Natural killer cell (primary cell): Measurements from ENCODE around the gene PCNA. TPM values are rescaled to one million over a fixed set of nuclear protein-coding genes. Genes with fewer than 3 reads are reported as not detected.
A peak's percentile ranks its signal among the peaks of the same experiment; 100 is the strongest.

Source experiments
- ATAC-seq, 3 donors: fragments of 150-1000 bp in 2 of 3; fragments of 200-7000 bp in 1 of 3; cut with Tn5 transposase; 1 replicate in 1 of 3; 2 replicates in 2 of 3; pipeline ENCODE4 v1.10.0; 2021; ENCODE audit warnings: mild to moderate bottlenecking in 2 of 3, moderate library complexity in 2 of 3
- DNase-seq, 2 donors: peaks; one replicate each; pipeline versions ENCODE4 v3.0.0 to v3.0.0-alpha.2; 2013 to 2021; ENCODE audit warnings: mixed read lengths in 1 of 2
- H3K27ac ChIP-seq: one replicate; pipeline ENCODE4 v1.5.1; 2013; ENCODE audit warnings: mild to moderate bottlenecking, low read length
- H3K27me3 ChIP-seq: one replicate; pipeline ENCODE4 v1.6.1; 2013; ENCODE audit warnings: low read length; ENCODE audit not compliant: control insufficient read depth, insufficient read depth
- H3K36me3 ChIP-seq: one replicate; pipeline ENCODE4 v1.6.1; 2013; ENCODE audit warnings: low read length; ENCODE audit not compliant: control insufficient read depth, insufficient read depth
- H3K4me1 ChIP-seq: one replicate; pipeline ENCODE4 v1.6.1; 2013; ENCODE audit warnings: low read length; ENCODE audit not compliant: control insufficient read depth, insufficient read depth
- H3K4me3 ChIP-seq: one replicate; pipeline ENCODE4 v1.5.1; 2013; ENCODE audit warnings: low read length
- H3K9me3 ChIP-seq: one replicate; pipeline ENCODE4 v1.6.1; 2013; ENCODE audit warnings: low read length; ENCODE audit not compliant: control insufficient read depth, insufficient read depth
- H3K27ac Mint-ChIP-seq, 2 donors: one replicate each; pipeline ENCODE4 v1.8.0; 2022; ENCODE audit warnings: mild to moderate bottlenecking in 2 of 2, mixed read lengths in 2 of 2, moderate library complexity in 1 of 2
- H3K27me3 Mint-ChIP-seq, 2 donors: one replicate each; pipeline ENCODE4 v1.8.0; 2022; ENCODE audit warnings: low read depth in 2 of 2, mixed read lengths in 2 of 2
- H3K36me3 Mint-ChIP-seq: one replicate; pipeline ENCODE4 v1.8.0; 2022; ENCODE audit warnings: mixed read lengths
- H3K4me1 Mint-ChIP-seq, 2 donors: one replicate each; pipeline ENCODE4 v1.8.0; 2022; ENCODE audit warnings: mixed read lengths in 2 of 2
- H3K4me3 Mint-ChIP-seq: one replicate; pipeline ENCODE4 v1.8.0; 2022; ENCODE audit warnings: mild to moderate bottlenecking, moderate library complexity, mixed read lengths
- H3K9me3 Mint-ChIP-seq, 2 donors: one replicate each; pipeline ENCODE4 v1.8.0; 2022; ENCODE audit warnings: mixed read lengths in 2 of 2
- WGBS: methylation state at CpG from one replicate; pipeline ENCODE4 v1.1.7; 2013; ENCODE audit warnings: missing lambda C conversion rate; ENCODE audit not compliant: insufficient coverage; 5-methylcytosine and 5-hydroxymethylcytosine counted together
- intact Hi-C: fragments of 100-400 bp; cut with micrococcal nuclease; formaldehyde crosslinking; loops from one replicate; pipeline ENCODE4 v1.14.2; 2022
- total RNA-seq, 4 donors: library from RNA; stranded (reverse); fragments of 120-200 nt in 1 of 4; gene quantifications; one replicate each; pipeline versions ENCODE4 v1.2.3 to v1.2.4, GENCODE V29; 2013 to 2022
- TF ChIP-seq, protein P1 (sequence below): fragments of 200-600 bp; IDR thresholded peaks from one replicate; pipeline ENCODE4 v1.8.0; 2022; ENCODE audit warnings: antibody characterized with exemption

The PCNA gene
- 10 to 100 TPM; 41.5 to 50.6 (median 46.9) TPM for total RNA-seq
- total RNA-seq (2013): 61.4 TPM

DNA sequence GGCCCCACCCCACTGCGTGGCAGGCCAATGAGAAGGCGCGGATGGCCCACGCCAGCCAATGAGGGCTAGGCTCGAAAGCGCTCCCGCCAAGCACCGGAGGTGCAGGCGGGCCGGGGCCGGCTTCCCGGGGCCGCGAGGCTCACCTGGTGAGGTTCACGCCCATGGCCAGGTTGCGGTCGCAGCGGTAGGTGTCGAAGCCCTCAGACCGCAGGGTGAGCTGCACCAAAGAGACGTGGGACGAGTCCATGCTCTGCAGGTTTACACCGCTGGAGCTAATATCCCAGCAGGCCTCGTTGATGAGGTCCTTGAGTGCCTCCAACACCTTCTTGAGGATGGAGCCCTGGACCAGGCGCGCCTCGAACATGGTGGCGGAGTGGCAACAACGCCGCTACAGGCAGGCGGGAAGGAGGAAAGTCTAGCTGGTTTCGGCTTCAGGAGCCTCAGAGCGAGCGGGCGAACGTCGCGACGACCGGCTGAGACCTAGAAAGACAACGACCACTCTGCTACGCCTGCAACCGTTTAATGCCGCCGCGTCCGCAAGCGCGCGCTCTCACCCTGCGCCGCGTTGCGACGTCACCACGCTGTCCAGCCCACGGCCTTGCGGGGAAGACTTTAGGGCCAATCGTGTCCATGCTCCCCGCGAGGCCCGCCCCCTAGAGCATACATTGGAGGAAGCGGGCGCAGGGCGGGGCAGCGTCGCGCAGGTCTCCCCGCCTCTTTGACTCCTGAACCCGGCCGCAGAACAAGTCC is at the start of gene PCNA:
TSS of gene PCNA (minus strand) at position 524 of the 750 bp plus-strand sequence. CDS start at position 364, 160 bp downstream.
- DNase-seq (peak; percentile 93 to 98), ATAC-seq (peak; percentile 91 to 99 (median 93))
- Histone ChIP-seq H3K27ac (peak within 1 kb of the TSS; percentile 91), H3K4me3 (peak within 1 kb of the TSS; percentile 98), H3K9me3 (no peaks in the 10 kb centered on the region), H3K27me3 (no peaks in the 10 kb centered on the region), H3K36me3 (peaks cover 29% of the 10 kb centered on the region), H3K4me1 (peaks cover 15% of the 10 kb centered on the region)
- TF ChIP-seq, protein P1, sequence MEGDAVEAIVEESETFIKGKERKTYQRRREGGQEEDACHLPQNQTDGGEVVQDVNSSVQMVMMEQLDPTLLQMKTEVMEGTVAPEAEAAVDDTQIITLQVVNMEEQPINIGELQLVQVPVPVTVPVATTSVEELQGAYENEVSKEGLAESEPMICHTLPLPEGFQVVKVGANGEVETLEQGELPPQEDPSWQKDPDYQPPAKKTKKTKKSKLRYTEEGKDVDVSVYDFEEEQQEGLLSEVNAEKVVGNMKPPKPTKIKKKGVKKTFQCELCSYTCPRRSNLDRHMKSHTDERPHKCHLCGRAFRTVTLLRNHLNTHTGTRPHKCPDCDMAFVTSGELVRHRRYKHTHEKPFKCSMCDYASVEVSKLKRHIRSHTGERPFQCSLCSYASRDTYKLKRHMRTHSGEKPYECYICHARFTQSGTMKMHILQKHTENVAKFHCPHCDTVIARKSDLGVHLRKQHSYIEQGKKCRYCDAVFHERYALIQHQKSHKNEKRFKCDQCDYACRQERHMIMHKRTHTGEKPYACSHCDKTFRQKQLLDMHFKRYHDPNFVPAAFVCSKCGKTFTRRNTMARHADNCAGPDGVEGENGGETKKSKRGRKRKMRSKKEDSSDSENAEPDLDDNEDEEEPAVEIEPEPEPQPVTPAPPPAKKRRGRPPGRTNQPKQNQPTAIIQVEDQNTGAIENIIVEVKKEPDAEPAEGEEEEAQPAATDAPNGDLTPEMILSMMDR: no peak
- peak within 1 kb of the TSS; percentile 89 to 92 for H3K27ac Mint-ChIP-seq
- H3K36me3 Mint-ChIP-seq: peaks cover 7% of the 10 kb centered on the region
- H3K9me3 Mint-ChIP-seq: no peaks in the 10 kb centered on the region
- under 1% methylated on average over 71 of the region's 71 CpGs for WGBS
- intact Hi-C loops: loop anchor here (5.0 kb wide), 1 partner anchor 307 kb away; no protein-coding TSS in a partner anchor
- H3K27me3 Mint-ChIP-seq: no peaks in the 10 kb centered on the region
- H3K4me3 Mint-ChIP-seq: peak within 1 kb of the TSS; percentile 92
- peaks cover 10 to 25% of the 10 kb centered on the region in 2 donors for H3K4me1 Mint-ChIP-seq

DNA sequence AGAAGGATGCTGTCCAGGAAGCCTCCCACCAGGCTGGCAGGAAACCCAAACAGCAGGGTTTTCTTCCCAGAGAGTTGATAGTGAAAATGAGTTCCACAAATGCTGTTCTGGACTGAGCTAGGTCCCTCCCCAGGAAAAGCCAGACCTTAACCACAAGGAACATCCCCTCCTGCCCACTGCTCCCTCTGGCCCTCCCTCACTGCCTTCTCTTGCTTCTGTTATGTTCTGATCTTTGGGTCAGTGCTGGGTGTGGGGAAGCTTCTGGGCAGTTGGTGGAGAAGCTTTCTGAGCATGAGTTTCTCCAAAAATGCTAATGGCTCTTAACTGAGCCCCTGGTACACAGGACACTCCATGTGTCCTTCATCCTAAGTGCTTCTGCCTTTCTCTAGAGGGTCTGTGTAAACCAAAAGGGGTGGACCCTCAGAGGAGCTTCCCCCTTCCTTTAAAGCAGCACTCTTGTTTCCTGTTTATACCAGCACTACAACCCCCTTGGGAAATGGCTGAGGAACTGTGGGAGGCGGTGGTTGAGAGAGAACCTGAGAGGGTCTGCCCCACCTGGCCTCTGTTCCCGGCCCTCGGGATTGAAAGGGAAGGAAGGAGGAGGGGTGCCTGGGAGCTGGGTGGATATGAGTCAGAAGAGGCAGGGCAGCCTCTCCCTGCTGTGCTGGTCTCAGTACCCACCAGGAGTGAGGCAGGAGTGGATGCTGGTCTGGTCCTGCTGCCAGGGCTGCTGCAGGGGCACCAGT is 49.1 kb upstream of the PCNA start:
- H3K4me3 Mint-ChIP-seq: no peak overlapping the region
- peak overlapping the region; percentile 45 to 80 for H3K27ac Mint-ChIP-seq
- Histone ChIP-seq H3K27ac (no peak overlapping the region), H3K4me1 (peaks cover 21% of the 10 kb centered on the region), H3K9me3 (no peaks in the 10 kb centered on the region), H3K36me3 (no peaks in the 10 kb centered on the region), H3K27me3 (no peaks in the 10 kb centered on the region), H3K4me3 (no peak overlapping the region)
- H3K36me3 Mint-ChIP-seq: no peaks in the 10 kb centered on the region
- intact Hi-C loops: no loop called here
- TF ChIP-seq, protein P1: no peak
- DNase-seq: no peak
- H3K27me3 Mint-ChIP-seq: no peaks in the 10 kb centered on the region
- peak in 1 of 3 donors; percentile 10 for ATAC-seq
- H3K4me1 Mint-ChIP-seq: peaks cover 73 to 78% of the 10 kb centered on the region in 2 donors
- WGBS: 11% methylated on average over 3 of the region's 3 CpGs
- H3K9me3 Mint-ChIP-seq: no peaks in the 10 kb centered on the region

DNA sequence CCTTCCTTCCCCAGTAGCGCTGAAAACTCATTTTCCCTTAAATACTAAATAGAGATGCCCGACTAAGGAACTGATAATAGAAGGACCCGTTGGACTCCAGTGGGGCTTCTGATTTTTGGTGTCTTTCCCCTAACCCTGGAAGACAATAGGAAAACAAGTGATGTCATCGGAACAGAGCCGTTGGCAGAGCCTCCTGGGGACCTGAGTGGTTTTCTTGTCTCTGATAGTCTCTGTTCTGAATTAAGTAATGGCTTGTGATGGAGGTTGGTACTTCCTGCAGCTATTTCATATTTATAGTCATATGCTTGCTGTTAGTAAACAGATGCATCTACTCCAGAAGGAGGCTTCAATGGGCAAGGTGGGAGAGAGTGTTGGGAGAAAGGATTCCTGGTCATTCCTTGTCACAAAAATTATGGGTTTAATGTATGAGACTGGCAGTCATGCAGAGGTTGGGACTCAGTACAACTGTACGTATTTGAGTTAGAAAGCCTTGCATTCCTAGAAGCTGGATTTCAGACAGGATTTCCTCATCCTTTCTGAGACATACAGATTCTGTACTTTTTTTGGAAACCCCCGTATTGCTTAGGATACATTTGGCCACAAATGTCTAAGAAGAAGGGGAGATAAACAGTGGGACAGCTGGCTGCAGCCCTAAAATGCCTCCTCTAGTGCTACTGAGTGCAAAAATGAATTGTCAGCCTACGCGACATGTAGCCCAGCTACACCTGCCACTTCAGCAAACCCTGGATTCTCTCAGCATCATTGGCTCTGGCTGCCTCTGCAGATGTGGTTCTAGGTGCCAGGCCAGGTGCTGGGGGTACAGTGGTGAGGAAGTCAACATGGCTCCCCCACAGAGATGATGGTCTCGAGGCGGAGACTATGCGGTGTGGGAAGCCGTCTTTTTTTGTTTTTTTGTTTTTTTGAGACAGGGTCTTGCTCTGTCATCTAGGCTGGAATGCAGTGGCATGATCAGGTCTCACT is 45.2 kb upstream of the PCNA start:
- Histone ChIP-seq H3K9me3 (no peaks in the 10 kb centered on the region), H3K27me3 (no peaks in the 10 kb centered on the region), H3K4me3 (no peak overlapping the region), H3K36me3 (no peaks in the 10 kb centered on the region), H3K27ac (no peak overlapping the region), H3K4me1 (peaks cover 16% of the 10 kb centered on the region)
- no peak overlapping the region for H3K27ac Mint-ChIP-seq
- no peak for ATAC-seq
- TF ChIP-seq, protein P1: no peak
- DNase-seq: no peak
- 87% methylated on average over 12 of the region's 13 CpGs for WGBS
- no peaks in the 10 kb centered on the region for H3K9me3 Mint-ChIP-seq
- H3K4me1 Mint-ChIP-seq: peaks cover 53 to 70% of the 10 kb centered on the region in 2 donors
- H3K36me3 Mint-ChIP-seq: no peaks in the 10 kb centered on the region
- H3K4me3 Mint-ChIP-seq: no peak overlapping the region
- H3K27me3 Mint-ChIP-seq: no peaks in the 10 kb centered on the region
- intact Hi-C loops: no loop called here
